Amniotic stem cell (primary cell): ENCODE data around the gene INTS1.
"Not testable (repeated sequence)": the region's sequence is repeated elsewhere in the genome, so short reads cannot be mapped to it uniquely, and the experiment has no call there.

ENCODE experiments used
- DNase-seq: peaks from one replicate; lab custom pipeline; 2025; lab: John Stamatoyannopoulos, UW

Gene INTS1

DNA sequence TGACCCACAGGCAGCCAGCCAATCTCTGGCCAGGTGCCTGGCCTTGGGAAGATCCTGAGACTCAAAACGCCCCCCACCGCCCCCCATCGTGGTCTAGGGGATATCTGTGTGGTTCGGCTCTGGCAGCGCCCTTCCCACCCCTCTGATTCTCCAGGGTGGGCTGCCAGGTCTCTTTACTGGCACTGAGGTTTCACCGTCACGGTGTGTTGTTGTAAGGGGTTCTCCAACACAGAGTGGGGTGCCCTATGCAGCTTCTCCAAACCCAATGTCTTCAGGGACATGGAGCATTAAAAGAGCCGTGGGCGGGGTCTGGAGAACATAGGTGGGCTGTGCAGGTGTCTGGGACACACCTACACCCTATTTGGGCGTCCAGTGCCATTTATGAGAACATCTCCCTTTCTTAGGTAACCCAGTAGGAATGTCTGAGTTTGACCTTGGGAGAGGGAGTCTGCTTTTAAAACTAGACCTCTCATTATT, 27.8 kb upstream of the INTS1 start:
- DNase-seq: no peak

DNA sequence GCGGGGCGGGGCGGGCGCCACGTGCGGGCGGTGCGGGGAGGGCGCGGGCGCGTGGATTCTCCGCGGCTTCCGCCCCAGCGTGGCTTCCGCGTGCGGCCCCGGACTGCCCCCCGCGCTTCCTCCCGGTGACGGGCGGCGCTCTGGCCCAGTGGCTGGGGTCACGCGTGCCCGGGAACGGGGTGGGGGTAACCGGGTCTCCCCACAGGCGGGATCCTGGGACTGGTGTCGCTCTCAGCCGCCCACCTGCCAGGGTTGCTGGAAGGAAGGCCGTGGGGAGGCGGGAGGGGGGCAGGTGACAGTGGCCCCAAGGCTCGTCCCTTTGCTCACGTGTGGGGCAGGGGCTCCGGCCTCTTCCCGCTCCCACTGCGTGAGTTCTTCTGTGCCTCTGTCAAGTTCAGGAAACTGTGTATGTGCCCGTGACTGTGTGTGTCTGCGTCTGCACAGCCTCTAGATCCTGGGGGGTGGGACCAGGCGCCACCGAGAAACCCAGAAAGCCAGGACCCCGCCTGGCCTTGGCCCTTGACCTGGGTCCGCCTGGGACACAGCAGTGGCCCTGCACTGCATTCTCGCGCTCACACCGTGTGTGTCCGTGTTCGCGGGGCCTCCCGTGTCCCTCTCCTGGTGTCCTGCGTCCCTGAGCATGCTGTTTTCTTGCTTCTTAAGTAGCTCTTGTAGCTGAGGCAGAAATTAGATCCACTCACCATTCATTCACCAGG, 27.2 kb upstream of the INTS1 start:
- DNase-seq: no peak

DNA sequence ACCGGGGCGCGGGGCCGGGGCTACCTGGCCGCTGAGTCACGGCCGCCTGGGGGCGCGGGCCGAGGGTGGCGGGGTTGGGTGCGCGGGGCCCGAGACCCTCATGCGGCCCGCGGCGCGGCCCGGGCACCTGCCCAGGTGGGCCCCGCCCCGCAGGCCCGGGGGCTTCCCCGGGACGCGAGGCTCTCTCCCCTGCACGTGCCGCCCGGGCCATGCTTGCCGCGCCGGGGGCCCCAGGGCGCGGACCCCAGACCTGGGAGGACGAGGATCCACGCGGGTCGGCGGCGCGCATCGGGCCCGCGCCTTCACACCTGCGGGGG, 26.7 kb upstream of the INTS1 start:
- no peak for DNase-seq

GRCh38 chr7:1529383-1530116, 25.4 kb upstream of the INTS1 start:
- no peak for DNase-seq

DNA sequence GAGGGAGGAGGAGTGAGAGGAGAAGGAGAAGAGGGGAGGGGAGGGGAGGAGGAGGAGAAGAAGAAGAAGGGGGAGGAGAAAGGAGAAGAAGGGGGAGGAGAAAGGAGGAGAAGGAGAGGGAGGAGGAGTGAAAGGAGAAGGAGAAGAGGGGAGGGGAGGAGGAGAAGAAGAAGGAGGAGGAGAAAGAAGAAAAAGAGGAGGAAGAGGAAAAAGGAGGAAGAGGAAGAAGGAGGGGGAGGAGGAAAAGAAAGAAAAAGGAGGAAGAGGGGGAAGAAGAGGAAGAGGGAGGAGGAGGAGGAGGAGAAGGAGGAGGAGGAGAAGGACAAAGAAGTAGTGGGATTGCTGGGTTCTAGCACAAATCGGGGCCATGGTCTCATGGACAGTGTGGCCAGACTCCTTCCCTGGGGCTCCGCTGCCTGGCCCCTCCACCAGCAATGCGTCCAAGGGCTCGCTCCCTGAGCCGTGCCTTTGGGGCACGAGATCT, 22.1 kb upstream of the INTS1 start:
- DNase-seq: no peak

GRCh38 chr7:1525409-1525808, 21.2 kb upstream of the INTS1 start:
- no peak for DNase-seq

DNA sequence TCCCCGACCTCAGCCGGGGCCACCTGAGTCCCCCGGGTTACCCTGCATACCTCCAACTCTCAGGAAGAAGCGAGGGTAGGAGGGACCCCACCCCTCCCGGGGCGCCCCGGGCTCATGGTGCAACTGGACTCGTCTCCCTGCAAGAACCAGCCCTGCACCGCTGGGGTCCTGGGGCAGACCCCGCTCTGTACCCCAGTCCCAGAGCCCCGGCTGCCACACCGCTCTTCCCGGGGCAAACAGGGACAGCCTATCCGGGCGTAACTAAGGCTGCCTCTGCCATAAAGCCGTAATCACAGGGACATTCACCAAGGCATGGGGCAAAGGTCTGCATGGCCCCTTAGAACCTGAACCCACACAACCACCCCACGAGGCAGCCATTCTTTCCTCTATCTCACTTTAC, 19.7 kb upstream of the INTS1 start:
- no peak for DNase-seq

- no peak for DNase-seq
These were observed 19.0 kb upstream of the INTS1 start for GRCh38 chr7:1523208-1523607.

- no peak for DNase-seq
These were observed 17.3 kb upstream of the INTS1 start for GRCh38 chr7:1521456-1521855.

GRCh38 chr7:1520539-1521234, 16.5 kb upstream of the INTS1 start:
- no peak for DNase-seq

GRCh38 chr7:1519322-1519922, 15.2 kb upstream of the INTS1 start:
- DNase-seq: not testable (repeated sequence)

DNA sequence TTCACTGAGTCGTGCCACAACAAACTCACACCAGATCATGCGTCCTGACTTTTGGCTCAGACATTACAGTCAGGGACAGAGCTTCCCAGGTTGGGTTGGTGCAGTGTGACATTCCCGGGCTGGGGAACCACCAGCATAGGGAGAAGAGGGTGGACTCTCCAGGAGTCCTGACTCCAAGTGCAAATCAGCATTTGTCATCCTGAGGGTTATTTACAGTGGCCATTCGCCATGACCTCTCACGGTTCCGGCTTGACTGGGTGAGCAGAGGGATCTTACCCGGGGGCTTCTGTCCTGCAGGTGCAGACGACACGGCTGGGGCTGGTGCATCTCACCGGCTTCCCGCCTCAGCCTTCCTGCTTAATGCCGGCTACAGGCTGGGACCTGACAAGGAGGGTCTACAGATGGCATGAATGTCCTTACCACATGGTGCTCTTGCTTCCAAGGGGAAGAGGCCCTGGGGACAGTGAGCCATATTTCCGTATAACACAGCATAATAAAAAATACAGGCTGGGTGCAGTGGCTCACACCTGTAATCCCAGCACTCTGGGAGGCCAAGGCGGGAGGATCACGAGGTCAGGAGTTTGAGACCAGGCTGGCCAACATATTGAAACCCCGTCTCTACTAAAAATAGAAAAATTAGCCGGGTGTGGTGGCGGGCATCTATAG, 12.5 kb upstream of the INTS1 start:
- DNase-seq: no peak

DNA sequence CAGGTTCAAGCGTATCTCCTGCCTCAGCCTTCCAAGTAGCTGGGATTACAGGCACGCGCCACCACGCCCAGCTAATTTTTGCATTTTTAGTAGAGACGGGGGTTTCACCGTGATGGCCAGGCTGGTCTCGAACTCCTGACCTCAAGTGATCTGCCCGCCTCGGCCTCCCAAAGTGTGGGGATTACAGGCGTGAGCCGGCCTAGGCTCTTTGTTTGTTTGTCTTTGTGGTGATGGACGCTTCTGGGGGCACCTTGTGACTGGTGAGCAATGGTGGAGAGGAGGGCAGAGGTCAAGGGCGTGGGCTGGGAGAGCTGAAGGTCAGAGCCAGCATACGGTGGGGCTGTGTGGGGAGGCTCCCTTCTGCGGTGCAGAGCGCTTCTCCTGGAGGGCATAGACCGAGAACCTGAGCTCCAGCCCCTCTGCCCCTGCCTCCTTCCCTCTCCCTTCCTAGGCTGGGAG, 11.3 kb upstream of the INTS1 start:
- not testable (repeated sequence) for DNase-seq

GRCh38 chr7:1514995-1515401, 10.8 kb upstream of the INTS1 start:
- no peak for DNase-seq

DNA sequence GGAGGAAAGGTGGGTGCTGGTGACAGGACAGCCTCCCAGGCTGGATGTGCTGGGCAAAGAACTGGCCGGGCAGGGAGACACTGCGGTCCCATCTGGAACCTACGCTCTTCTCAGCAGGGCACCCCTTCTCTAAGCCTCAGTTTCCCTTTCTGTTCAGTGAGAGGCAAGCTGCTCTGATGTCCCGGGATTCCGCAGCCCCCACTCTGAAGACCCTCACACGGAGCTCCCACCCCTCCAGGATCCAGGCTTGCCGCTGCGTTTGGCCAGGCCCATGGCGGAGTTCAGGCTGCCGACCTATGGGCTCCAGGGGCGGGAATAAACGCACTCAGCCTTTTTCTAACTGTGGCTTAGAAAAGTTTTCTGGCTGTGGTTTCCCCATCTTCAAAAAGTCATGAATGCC, 10.2 kb upstream of the INTS1 start:
- DNase-seq: no peak

DNA sequence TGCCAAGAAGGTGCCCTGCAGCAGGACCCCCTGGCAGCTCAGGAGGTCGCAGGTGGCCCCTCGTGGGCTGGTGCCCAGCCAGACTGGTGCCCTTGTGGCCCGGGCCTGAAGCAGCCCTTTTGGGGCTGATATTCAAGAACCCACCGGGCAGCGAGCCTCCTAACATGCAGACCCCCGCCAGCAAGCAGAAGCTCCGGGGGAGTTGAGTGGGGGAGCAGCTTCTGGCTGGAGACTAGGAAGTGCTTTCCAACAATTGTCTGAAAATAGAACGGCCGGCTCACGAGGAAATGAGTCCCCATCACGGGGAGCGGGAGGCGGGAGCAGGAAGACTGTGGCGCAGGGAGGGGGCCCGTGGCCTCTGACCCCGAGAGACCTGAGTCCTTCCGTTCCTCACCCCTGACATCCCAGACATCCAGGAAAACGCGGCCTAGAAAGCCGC, 9.5 kb upstream of the INTS1 start:
- no peak for DNase-seq

GRCh38 chr7:1512781-1513656, 8.8 kb upstream of the INTS1 start:
- DNase-seq: peak; percentile 57

- no peak for DNase-seq
These were observed 7.5 kb upstream of the INTS1 start for GRCh38 chr7:1511444-1512422.

DNA sequence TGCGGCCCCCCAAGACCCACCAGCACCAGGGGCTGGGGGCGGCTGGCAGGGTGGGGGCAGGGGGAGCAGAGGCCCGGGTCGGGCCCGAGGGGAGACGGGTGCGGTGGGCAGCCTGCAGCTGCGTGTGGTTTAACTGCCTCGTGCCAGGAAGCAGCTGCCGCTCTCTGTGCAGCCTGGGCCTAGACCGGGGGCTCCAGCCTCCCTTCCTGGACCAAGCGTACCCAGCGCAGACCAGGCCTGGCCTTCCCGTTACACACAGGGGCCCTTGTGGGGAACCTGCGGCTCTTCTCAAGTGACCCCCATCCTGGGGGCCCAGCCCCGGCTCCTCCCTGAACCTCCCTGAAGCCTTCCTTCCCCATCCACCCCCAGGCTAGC, 6.6 kb upstream of the INTS1 start:
- no peak for DNase-seq

DNA sequence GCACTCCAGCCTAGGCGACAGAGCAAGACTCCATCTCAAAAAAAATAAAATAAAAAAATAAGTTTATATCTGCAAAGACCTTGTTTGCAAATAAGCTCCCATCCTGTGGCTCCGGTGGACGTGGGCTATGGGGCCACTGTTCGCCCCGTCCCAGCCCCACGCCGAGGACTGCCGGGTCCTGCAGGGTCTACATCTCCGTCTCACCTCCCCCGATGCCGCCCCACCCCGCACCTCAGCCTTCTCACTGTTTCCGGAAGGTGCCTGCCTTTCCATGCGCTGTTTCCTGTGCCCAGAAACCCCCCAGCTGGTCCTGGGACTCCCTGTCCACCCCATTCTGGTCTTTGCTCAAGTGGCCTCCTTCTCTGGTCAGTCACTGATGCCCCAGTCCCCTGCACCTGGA, 5.0 kb upstream of the INTS1 start:
- DNase-seq: no peak
